Neuronal stem cell (in vitro differentiated cells): ENCODE results near the gene MAST4.

Experiments
- DNase-seq: peaks from one replicate; pipeline ENCODE4 v3.0.0-alpha.2; 2013; ENCODE audit warnings: low spot score
- H2AFZ ChIP-seq: one replicate; pipeline ENCODE4 v1.6.1; 2013; ENCODE audit warnings: mild to moderate bottlenecking, low read length, inconsistent platforms
- H2AK5ac ChIP-seq: 2 replicates; pipeline ENCODE4 v1.6.1; 2013; ENCODE audit warnings: low read depth, mild to moderate bottlenecking, inconsistent platforms, low read length, moderate library complexity, mixed read lengths
- H2BK120ac ChIP-seq: 2 replicates; pipeline ENCODE4 v1.6.1; 2013; ENCODE audit warnings: low read depth, mild to moderate bottlenecking, inconsistent platforms, low read length, moderate library complexity, mixed read lengths
- H2BK12ac ChIP-seq: one replicate; pipeline ENCODE4 v1.6.1; 2013; ENCODE audit warnings: low read length, inconsistent platforms
- H2BK15ac ChIP-seq: 2 replicates; pipeline ENCODE4 v1.6.1; 2013; ENCODE audit warnings: mild to moderate bottlenecking, low read length, inconsistent platforms, mixed read lengths
- H2BK5ac ChIP-seq: one replicate; pipeline ENCODE4 v1.6.1; 2013; ENCODE audit warnings: inconsistent platforms, mild to moderate bottlenecking, low read length, moderate library complexity
- H3K14ac ChIP-seq: one replicate; pipeline ENCODE4 v1.6.1; 2013; ENCODE audit warnings: low read length, inconsistent platforms
- H3K18ac ChIP-seq: 2 replicates; pipeline ENCODE4 v1.6.1; 2013; ENCODE audit warnings: low read length, inconsistent platforms
- H3K23ac ChIP-seq: 2 replicates; pipeline ENCODE4 v1.6.1; 2013; ENCODE audit warnings: low read depth, mild to moderate bottlenecking, mixed read lengths, low read length, inconsistent platforms; ENCODE audit not compliant: poor library complexity
- H3K27ac ChIP-seq: replicated peaks from 3 replicates; pipeline ENCODE4 v1.5.1; 2013; ENCODE audit warnings: low read length, inconsistent platforms
- H3K27me3 ChIP-seq, 3 experiments: 2 replicates each; pipeline ENCODE4 v1.6.1; 2013; ENCODE audit warnings: low read length in 3 of 3, mild to moderate bottlenecking in 2 of 3, inconsistent platforms in 1 of 3, low read depth in 1 of 3, mixed read lengths in 1 of 3, moderate library complexity in 1 of 3; ENCODE audit not compliant: control insufficient read depth in 3 of 3, insufficient read depth in 3 of 3
- H3K36me3 ChIP-seq, 2 donors: replicated peaks in 1 of 2; 2 replicates each; pipeline ENCODE4 v1.6.1; 2013; ENCODE audit warnings: low read length in 2 of 2; ENCODE audit not compliant: control insufficient read depth in 2 of 2, insufficient read depth in 2 of 2
- H3K4ac ChIP-seq: 2 replicates; pipeline ENCODE4 v1.6.1; 2013; ENCODE audit warnings: inconsistent platforms, mild to moderate bottlenecking, low read length, moderate library complexity
- H3K4me1 ChIP-seq, 2 donors: 1 replicate in 1 of 2; 2 replicates in 1 of 2; pipeline ENCODE4 v1.6.1; 2013; ENCODE audit warnings: low read length in 2 of 2, low read depth in 1 of 2; ENCODE audit not compliant: control insufficient read depth in 2 of 2, insufficient read depth in 1 of 2
- H3K4me2 ChIP-seq: one replicate; pipeline ENCODE4 v1.6.1; 2013; ENCODE audit warnings: mild to moderate bottlenecking, low read length, inconsistent platforms; ENCODE audit not compliant: insufficient read depth, poor library complexity, severe bottlenecking
- H3K4me3 ChIP-seq, 2 donors: 2 replicates each; pipeline ENCODE4 v1.5.1; 2013; ENCODE audit warnings: low read length in 2 of 2, mild to moderate bottlenecking in 2 of 2, inconsistent platforms in 1 of 2, moderate library complexity in 1 of 2
- H3K79me1 ChIP-seq: one replicate; pipeline ENCODE4 v1.6.1; 2013; ENCODE audit warnings: low read depth, mild to moderate bottlenecking, inconsistent platforms, low read length, moderate library complexity
- H3K9ac ChIP-seq: one replicate; pipeline ENCODE4 v1.6.1; 2013; ENCODE audit warnings: mild to moderate bottlenecking, low read depth, low read length, inconsistent platforms; ENCODE audit not compliant: poor library complexity
- H3K9me3 ChIP-seq, 2 donors: replicated peaks in 1 of 2; 2 replicates each; pipeline versions ENCODE3 to v1.6.1; 2013; ENCODE audit warnings: low read length in 2 of 2, mild to moderate bottlenecking in 2 of 2, inconsistent platforms in 1 of 2, low read depth in 1 of 2, mixed read lengths in 1 of 2, moderate library complexity in 1 of 2; ENCODE audit not compliant: control insufficient read depth in 2 of 2, insufficient read depth in 1 of 2
- H4K8ac ChIP-seq: one replicate; pipeline ENCODE4 v1.6.1; 2013; ENCODE audit warnings: low read depth, mild to moderate bottlenecking, inconsistent platforms, low read length, moderate library complexity
- H4K91ac ChIP-seq: one replicate; pipeline ENCODE4 v1.6.1; 2013; ENCODE audit warnings: low read length, low read depth, mild to moderate bottlenecking, inconsistent platforms; ENCODE audit not compliant: poor library complexity
- WGBS, 2 donors: extraction: QIAGEN DNeasy Blood & Tissue Kit; methylation state at CpG; one replicate each; pipeline ENCODE4 v1.1.7; 2013; ENCODE audit warnings: missing lambda C conversion rate in 2 of 2, mixed read lengths in 1 of 2; ENCODE audit not compliant: insufficient read length in 2 of 2, insufficient replicate concordance in 1 of 2; ENCODE audit errors: extremely low coverage in 2 of 2; 5-methylcytosine and 5-hydroxymethylcytosine counted together

Gene MAST4

DNA sequence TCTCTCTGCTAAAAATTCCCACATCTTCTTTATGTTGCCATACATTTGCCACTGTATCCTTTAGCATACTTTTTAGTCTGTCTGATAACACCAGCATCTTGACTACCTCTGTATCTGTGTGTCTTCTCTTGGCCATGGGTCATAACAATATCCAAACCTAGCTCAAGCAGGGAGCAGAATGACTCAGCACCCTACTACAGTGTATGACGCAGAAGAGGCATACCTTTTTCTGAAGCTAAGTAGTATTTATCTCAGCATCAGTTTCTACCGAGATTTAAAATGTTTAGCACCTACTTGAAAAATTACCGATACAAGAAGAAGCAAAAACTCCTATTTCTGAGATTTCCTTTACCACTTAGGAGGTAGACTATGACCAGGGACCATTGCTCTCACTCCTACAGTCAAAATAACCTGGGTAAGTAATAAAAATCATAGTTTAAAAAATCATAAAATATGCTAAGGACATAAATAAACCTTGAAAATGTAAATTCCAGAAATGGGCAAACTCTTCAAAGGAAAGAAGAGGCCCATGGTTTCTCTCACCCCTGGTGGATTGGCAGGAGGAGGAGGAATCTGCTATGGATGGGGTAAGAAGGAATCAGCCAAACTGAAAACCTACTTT, 286.5 kb downstream of the MAST4 start:
- Histone ChIP-seq H2BK15ac (no peak overlapping the region), H4K8ac (no peak overlapping the region), H3K4me2 (no peak overlapping the region), H3K27me3 (no peaks in the 10 kb centered on the region), H3K4me1 (no peaks in the 10 kb centered on the region), H2AK5ac (no peak overlapping the region), H4K91ac (no peak overlapping the region), H2AFZ (no peak overlapping the region), H3K79me1 (no peaks in the 10 kb centered on the region), H3K18ac (no peak overlapping the region), H3K14ac (no peak overlapping the region), H3K9ac (no peak overlapping the region), H3K23ac (no peak overlapping the region), H3K4ac (no peak overlapping the region), H3K36me3 (no peaks in the 10 kb centered on the region), H3K27ac (no peak overlapping the region), H2BK120ac (no peak overlapping the region), H2BK5ac (no peak overlapping the region), H3K9me3 (no peaks in the 10 kb centered on the region), H2BK12ac (no peak overlapping the region), H3K4me3 (no peak overlapping the region)
- no peak for DNase-seq
- WGBS, 2 donors: no CpG with 5 or more reads among the region's 3 CpGs

DNA sequence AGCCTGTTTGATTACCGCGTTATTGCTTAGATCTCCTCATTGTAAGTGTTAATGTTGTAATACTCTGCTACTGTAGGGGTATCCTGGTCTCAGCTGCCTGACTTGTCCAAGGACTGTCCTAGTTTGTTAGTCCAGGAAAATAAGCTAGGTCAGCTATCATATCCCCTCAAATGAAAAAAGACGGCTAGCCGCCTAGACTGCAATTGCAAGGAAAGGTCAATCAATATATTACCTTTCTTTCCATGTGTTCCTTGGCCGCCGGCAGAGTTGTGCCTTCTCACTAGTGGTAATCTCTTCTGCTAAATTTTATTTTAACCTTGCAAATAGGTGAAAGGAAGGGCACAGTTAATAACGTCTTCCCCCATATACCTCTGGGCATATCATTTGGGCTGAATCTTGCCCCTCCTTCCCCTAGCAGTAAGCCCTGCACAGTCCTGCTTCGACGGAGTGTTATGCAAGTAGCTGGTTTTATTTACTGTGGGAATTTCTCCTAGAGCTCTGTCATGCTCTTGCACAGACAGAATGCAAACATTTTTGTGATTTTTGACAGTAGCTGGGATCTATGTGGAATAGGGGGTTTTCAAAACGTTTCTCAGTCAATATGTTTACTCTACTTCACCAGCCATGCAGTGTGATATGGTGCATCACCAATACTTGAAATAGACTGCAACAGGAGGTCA, 288.5 kb downstream of the MAST4 start:
- H3K18ac ChIP-seq: no peak overlapping the region
- H3K4me3 ChIP-seq: no peak overlapping the region
- no peak overlapping the region for H3K27ac ChIP-seq
- H3K9ac ChIP-seq: no peak overlapping the region
- H3K23ac ChIP-seq: no peak overlapping the region
- H2BK5ac ChIP-seq: no peak overlapping the region
- H2BK15ac ChIP-seq: no peak overlapping the region
- no peak overlapping the region for H3K4ac ChIP-seq
- no peak overlapping the region for H2AK5ac ChIP-seq
- H2BK12ac ChIP-seq: no peak overlapping the region
- no peak overlapping the region for H4K91ac ChIP-seq
- H3K27me3 ChIP-seq: no peaks in the 10 kb centered on the region
- H3K4me2 ChIP-seq: no peak overlapping the region
- no peak overlapping the region for H3K14ac ChIP-seq
- H2AFZ ChIP-seq: no peak overlapping the region
- no peaks in the 10 kb centered on the region for H3K79me1 ChIP-seq
- no peak overlapping the region for H4K8ac ChIP-seq
- no CpG with 5 or more reads among the region's 10 CpGs for WGBS, 2 donors
- H3K9me3 ChIP-seq: no peaks in the 10 kb centered on the region
- no peak for DNase-seq
- H2BK120ac ChIP-seq: no peak overlapping the region
- no peaks in the 10 kb centered on the region for H3K4me1 ChIP-seq
- H3K36me3 ChIP-seq: no peaks in the 10 kb centered on the region

DNA sequence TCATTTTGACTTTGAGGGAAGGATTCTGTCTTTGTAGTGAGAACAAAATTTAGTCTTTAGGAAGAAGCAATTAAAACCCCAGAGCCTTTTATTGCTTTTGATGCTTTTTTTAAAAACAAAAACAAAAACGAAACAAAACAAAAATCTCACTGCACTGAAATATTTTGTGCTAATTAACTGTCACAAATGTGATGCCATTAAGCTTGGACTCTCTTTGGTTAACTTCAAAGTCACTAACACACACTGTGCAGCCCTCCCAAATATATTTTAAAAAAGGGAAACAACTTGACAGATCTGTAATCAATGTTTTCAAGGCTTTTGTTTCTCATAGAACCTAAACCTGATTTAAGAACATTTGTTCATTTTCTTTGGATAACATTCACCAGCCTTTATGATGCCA, 290.7 kb downstream of the MAST4 start:
- Histone ChIP-seq H4K8ac (no peak overlapping the region), H2BK12ac (no peak overlapping the region), H3K36me3 (no peaks in the 10 kb centered on the region), H3K4ac (no peak overlapping the region), H3K18ac (no peak overlapping the region), H2AK5ac (no peak overlapping the region), H4K91ac (no peak overlapping the region), H3K9me3 (no peaks in the 10 kb centered on the region), H2BK5ac (no peak overlapping the region), H3K14ac (no peak overlapping the region), H3K4me1 (peaks cover 0 to 5% of the 10 kb centered on the region in 2 donors), H3K27me3 (no peaks in the 10 kb centered on the region), H2BK15ac (no peak overlapping the region), H3K23ac (no peak overlapping the region), H3K4me3 (no peak overlapping the region), H3K79me1 (no peaks in the 10 kb centered on the region), H3K27ac (no peak overlapping the region), H3K9ac (no peak overlapping the region), H2AFZ (no peak overlapping the region), H2BK120ac (no peak overlapping the region), H3K4me2 (no peak overlapping the region)
- no peak for DNase-seq
- no CpG with 5 or more reads among the region's 1 CpG for WGBS, 2 donors

DNA sequence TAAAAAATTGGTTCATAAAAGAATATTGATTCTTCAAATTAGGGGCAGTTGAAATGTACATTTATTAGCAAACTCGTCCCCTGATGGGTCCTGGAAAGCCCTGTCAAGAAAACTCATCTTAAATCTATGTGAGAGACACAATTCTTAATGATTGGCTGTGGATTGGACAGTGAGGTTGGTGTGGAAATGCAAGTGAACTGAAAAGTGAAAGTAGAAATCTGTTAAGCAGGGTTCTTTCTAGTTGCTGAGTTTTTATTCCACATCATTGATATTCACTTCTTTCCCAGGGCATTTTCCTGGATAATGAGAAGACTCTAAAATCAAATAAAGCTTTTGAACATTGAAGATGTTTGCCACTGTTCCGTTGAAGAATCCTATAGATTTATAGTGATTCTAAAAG, 292.4 kb downstream of the MAST4 start:
- H3K4me2 ChIP-seq: no peak overlapping the region
- no peak overlapping the region for H3K23ac ChIP-seq
- no peak overlapping the region for H3K14ac ChIP-seq
- no peaks in the 10 kb centered on the region for H3K27me3 ChIP-seq
- no peak overlapping the region for H2AFZ ChIP-seq
- WGBS, 2 donors: no CpG with 5 or more reads among the region's 2 CpGs
- H4K91ac ChIP-seq: no peak overlapping the region
- H4K8ac ChIP-seq: no peak overlapping the region
- no peak overlapping the region for H3K27ac ChIP-seq
- DNase-seq: no peak
- no peak overlapping the region for H2BK15ac ChIP-seq
- H3K4ac ChIP-seq: no peak overlapping the region
- H3K18ac ChIP-seq: no peak overlapping the region
- H3K4me3 ChIP-seq: no peak overlapping the region
- H3K4me1 ChIP-seq: peaks cover 0 to 5% of the 10 kb centered on the region in 2 donors
- no peak overlapping the region for H2BK5ac ChIP-seq
- H3K9me3 ChIP-seq: no peaks in the 10 kb centered on the region
- no peak overlapping the region for H2AK5ac ChIP-seq
- H3K9ac ChIP-seq: no peak overlapping the region
- no peaks in the 10 kb centered on the region for H3K36me3 ChIP-seq
- no peak overlapping the region for H2BK12ac ChIP-seq
- no peaks in the 10 kb centered on the region for H3K79me1 ChIP-seq
- H2BK120ac ChIP-seq: no peak overlapping the region
